ENCODE measurements around the gene ITPK1.
"Not testable (repeated sequence)": the region's sequence is repeated elsewhere in the genome, so short reads cannot be mapped to it uniquely, and the experiment has no call there.

Gene ITPK1

DNA sequence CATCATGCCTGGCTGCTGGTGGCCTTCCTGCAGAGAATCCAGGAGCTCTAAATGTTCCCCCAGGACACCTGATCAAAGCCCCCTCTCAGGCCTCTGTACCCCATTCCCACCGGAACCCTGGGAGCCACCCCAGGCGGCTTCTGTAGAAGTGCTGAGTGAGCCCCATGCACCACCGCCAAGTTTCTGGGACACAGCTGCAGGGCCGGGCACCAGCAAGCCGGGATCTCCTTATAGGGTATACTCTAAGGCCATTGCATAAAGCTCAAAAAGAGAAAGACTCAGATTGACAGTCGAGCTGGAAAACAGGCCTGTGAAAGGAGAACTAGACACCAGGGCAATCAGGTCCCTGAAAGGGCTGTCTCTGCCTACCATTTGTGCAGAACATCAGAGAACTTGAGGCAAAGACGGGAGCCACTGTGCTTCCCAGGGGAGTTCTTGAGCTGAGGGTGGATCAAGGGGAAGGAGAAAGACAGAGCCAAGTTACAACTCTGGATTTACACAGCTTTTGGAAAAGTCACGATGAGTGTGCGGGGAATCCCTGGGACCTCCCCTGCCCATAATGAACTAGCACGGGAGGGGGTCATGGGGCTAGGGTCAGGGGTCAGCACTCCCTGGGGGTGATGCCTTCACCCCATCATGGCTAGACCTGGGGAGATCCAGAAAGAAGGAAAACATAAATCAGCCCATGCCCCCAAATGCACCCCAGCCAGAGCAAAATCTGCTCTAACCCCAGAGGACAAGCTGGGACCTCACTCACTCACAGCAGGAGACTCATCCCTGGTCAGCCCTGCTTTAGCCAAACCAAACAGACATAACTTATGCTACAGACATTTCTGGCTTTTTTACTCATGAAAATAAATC lies 51.1 kb downstream of the ITPK1 start:
- no peak overlapping the region for H3K4me3 Mint-ChIP-seq
- H3K9me3 Mint-ChIP-seq: no peaks in the 10 kb centered on the region
- peak overlapping the region; percentile 39 for H3K27ac Mint-ChIP-seq
- H3K27me3 Mint-ChIP-seq: no peaks in the 10 kb centered on the region
- H3K36me3 Mint-ChIP-seq: no peaks in the 10 kb centered on the region
- peaks cover 52% of the 10 kb centered on the region for H3K4me1 Mint-ChIP-seq

DNA sequence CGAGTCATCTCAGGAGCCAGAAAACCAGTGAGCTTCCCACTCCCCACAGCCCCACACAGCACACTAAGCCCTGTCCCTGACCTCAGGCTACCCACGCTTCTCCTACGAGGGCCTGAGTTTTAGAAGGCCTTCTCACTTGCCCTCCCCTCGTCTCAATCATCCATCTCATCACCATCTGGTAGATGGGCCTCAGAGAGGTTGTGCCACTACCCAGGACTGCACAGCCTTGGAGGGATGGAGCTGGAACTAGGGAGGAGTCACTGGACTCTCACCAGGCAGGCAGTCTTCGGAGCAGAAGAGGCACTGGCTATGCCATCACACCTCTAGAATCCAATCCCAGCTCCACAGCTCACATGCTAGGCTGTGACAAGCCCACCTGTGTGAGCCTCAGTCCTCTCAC lies 52.3 kb downstream of the ITPK1 start:
- Mint-ChIP-seq H3K27me3 (no peaks in the 10 kb centered on the region), H3K9me3 (no peaks in the 10 kb centered on the region), H3K36me3 (no peaks in the 10 kb centered on the region), H3K4me1 (peaks cover 52% of the 10 kb centered on the region), H3K27ac (no peak overlapping the region), H3K4me3 (no peak overlapping the region)

DNA sequence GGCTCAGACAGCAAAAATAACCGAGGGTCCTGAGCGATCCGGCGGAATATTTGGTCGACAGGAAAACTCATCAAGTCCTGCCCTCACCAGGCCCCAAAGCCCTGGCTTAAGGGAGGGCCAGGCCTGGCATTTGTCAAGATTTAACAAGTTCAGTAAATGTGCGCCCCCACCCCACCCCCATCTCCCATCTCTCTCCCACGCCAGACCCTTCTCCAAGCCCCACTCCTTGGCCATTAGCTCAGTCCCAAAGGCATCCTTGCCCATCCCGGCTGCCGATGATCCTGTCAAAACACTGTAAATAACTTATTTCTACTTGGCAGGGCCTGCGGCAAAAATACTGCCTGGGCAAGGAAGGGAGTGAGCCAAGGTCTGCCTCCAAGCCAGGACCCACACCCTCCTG lies 52.8 kb downstream of the ITPK1 start:
- H3K9me3 Mint-ChIP-seq: no peaks in the 10 kb centered on the region
- no peaks in the 10 kb centered on the region for H3K36me3 Mint-ChIP-seq
- H3K27me3 Mint-ChIP-seq: no peaks in the 10 kb centered on the region
- no peak overlapping the region for H3K4me3 Mint-ChIP-seq
- no peak overlapping the region for H3K27ac Mint-ChIP-seq
- H3K4me1 Mint-ChIP-seq: peaks cover 50% of the 10 kb centered on the region

DNA sequence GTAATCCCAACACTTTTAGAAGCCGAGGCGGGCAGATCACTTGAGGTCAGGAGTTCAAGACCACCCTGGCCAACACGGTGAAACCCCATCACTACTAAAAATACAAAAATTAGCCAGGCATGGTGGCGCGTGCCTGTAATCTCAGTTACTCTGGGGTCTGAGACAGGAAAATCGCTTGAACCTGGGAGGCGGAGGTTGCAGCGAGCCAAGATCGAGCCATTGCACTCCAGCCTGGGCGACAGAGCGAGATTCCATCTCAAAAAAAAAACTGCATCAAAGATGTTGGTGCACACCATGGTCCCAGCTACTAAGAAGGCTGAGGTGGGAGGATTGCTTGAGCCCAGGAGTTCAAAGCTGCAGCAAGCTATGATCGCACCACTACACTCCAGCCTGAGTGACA lies 53.7 kb downstream of the ITPK1 start:
- peaks cover 50% of the 10 kb centered on the region for H3K4me1 Mint-ChIP-seq
- H3K27ac Mint-ChIP-seq, H3K27me3 Mint-ChIP-seq, H3K4me3 Mint-ChIP-seq, H3K36me3 Mint-ChIP-seq, H3K9me3 Mint-ChIP-seq: not testable (repeated sequence)

DNA sequence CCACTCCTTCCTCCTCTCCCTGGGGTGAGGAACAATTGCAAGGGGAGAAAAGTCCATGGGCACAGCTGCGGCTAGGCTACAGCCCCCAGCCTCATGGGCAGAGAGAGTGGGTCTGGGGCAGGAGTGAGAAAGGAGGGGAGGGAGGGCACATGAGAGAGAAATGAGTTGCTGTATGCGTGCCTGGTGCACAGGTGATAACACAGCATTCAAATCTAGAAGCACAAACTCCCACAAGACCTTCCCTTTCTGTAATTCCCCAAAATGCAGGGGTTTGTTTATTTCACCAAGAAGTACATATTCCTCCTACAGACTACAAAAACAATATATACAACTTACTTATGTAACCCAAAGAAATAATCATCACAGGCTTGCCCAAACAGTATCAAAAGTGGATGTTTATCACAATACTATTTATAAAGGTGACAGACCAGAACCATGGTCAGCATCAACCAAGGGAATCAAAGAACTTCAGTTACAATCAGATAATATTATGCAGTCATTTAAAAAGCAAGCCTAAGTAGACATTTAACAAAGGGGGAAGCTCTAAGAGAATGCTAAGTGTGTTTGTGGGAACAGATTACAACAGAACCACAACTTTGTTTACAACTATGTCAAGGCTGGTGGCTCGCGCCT lies 54.2 kb downstream of the ITPK1 start:
- Mint-ChIP-seq H3K27ac (no peak overlapping the region), H3K9me3 (no peaks in the 10 kb centered on the region), H3K27me3 (no peaks in the 10 kb centered on the region), H3K36me3 (no peaks in the 10 kb centered on the region), H3K4me1 (peaks cover 46% of the 10 kb centered on the region), H3K4me3 (no peak overlapping the region)

DNA sequence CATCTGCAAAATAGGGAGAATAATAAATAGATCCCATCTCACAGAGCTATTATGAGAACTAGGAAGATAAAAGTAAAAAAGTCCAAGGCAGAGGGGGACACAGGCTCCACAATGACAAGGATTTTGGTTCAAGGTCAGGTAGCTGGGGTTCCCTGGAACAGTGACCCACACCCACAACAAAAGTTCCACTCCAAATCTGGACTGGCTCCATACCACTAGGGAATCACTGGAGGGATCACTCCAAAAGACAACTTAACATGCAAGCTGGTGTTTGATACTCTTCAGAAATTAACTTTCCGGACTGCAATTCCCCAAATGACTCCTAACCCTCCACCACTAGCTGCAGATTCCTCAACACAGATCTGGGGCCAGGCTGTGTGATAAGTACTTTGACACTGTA lies 54.9 kb downstream of the ITPK1 start:
- H3K27ac Mint-ChIP-seq: no peak overlapping the region
- H3K9me3 Mint-ChIP-seq: no peaks in the 10 kb centered on the region
- peaks cover 40% of the 10 kb centered on the region for H3K4me1 Mint-ChIP-seq
- H3K27me3 Mint-ChIP-seq: no peaks in the 10 kb centered on the region
- no peaks in the 10 kb centered on the region for H3K36me3 Mint-ChIP-seq
- no peak overlapping the region for H3K4me3 Mint-ChIP-seq

DNA sequence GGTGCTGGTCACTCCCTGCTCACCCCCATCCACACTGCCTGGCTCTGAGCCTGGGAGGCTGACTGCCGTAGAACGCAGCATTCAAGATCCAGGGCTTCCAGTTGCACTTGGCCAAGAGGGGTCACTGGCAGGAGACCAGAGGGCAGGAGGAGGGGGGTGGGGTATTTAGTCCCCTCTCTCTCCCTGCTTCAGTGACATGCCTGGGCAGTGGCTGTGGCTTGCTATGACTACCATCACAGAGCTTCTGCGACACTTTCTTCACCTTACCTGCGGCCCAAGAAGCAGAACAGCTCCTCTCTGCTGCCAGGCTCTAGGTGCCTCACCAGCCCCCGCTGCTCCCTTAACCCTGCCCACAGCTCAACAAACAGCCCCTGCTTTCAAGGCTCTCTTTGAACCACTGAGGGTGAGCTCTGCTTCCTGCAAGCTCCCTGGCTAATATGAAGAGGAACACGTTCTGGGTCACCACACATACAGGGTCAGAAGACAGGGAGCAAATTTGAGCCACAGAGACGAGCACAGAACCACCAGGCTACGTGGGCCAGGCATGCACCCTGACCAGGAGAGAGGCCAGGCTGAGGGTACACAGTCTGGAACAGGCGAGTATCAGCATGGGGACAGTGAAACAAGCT lies 55.7 kb downstream of the ITPK1 start:
- H3K4me1 Mint-ChIP-seq: peaks cover 32% of the 10 kb centered on the region
- no peak overlapping the region for H3K27ac Mint-ChIP-seq
- H3K4me3 Mint-ChIP-seq: no peak overlapping the region

DNA sequence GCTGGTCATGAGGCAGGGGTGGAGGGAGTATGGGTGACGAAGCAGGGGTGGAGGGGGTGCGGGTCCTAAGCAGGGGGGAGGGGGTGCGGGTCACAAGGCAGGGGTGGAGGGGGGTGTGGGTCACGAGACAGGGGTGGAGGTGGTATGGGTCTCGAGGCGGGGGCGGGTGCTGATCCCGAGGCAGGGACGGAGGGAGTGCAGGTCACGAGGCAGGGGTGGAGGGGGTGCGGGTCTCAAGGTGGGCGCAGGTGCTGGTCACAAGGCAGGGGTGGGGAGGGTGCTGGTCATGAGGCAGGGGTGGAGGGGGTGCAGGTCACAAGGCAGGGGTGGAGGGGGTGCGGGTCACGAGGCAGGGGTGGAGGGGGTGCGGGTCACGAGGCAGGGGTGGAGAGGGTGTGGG lies 56.5 kb downstream of the ITPK1 start:
- H3K27me3 Mint-ChIP-seq: no peaks in the 10 kb centered on the region
- no peak overlapping the region for H3K27ac Mint-ChIP-seq
- peaks cover 26% of the 10 kb centered on the region for H3K4me1 Mint-ChIP-seq
- no peak overlapping the region for H3K4me3 Mint-ChIP-seq
- no peaks in the 10 kb centered on the region for H3K36me3 Mint-ChIP-seq
- no peaks in the 10 kb centered on the region for H3K9me3 Mint-ChIP-seq

More for the DNA sequence above, 55.7 kb downstream of the ITPK1 start:
- Mint-ChIP-seq H3K9me3 (no peaks in the 10 kb centered on the region), H3K27me3 (no peaks in the 10 kb centered on the region), H3K36me3 (no peaks in the 10 kb centered on the region)

DNA sequence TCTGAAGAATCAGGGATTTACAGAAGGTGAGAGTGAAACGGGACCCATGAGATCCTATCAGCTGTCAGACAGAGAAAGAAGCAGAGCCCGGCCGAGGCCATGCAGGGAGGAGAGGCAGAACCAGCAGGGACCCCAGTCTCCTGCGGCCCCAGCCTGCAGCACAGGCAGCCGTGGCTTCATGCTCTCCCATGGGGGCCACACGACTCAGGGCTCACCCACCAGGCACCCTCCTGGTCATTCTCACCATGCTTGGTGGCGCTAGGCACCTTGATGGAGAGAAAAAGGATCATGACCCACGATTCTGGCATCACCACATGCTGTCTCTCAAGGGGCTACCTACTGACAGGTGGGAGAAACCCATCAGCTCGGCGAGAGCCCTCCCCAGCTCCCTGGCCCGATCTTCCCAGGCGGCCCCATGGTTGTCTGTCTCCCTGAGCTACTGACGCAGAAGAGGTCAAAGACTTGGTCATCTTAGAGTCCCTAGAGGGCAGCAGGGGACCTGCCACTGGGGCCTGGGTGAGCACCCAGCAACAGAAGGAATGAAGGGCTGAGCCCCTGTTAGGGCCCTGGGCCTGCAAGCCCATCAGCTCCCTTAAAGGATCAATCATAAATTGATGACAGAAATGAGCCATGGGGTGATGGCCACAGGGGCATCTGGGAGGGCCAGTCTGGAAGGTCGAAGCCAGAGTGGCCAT lies 58.0 kb downstream of the ITPK1 start:
- Mint-ChIP-seq H3K36me3 (no peaks in the 10 kb centered on the region), H3K9me3 (no peaks in the 10 kb centered on the region), H3K27me3 (no peaks in the 10 kb centered on the region), H3K27ac (no peak overlapping the region), H3K4me3 (no peak overlapping the region), H3K4me1 (peaks cover 26% of the 10 kb centered on the region)

DNA sequence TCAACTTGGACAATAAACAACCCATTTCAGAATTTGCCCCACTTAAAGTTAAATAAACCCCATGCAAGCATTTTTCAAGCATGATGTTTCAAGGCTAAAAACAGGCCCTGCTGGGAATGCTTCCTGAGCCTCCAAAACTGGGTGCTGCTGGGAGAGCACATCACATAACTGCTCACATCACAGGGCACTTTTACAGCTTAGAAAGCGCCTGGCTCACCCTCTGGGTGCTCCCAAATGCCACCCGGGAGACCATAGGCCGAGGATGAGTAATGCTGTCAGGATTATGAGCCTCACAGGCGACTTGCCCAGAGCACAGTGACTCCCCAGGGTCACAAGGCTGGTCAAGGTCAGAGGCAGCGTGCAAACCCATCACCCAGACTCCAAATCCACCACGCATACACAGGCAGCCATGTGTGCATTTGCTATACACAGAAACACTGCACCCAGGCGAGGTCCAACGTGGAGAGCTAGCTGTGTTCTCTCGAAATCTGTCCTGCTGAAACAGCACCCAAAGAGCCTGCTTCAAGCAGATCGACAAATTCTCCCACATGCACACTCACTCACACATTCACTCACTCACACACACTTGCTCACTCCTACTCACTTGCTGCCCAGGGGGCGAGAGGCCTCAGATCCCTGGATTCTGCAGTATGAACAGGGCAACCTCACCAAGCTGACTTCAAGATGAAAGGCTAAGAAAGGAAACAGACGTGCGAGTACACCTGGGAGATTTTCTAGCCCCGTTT lies 58.7 kb downstream of the ITPK1 start:
- Mint-ChIP-seq H3K27ac (no peak overlapping the region), H3K4me3 (no peak overlapping the region), H3K4me1 (peaks cover 26% of the 10 kb centered on the region), H3K36me3 (no peaks in the 10 kb centered on the region), H3K27me3 (no peaks in the 10 kb centered on the region), H3K9me3 (no peaks in the 10 kb centered on the region)

DNA sequence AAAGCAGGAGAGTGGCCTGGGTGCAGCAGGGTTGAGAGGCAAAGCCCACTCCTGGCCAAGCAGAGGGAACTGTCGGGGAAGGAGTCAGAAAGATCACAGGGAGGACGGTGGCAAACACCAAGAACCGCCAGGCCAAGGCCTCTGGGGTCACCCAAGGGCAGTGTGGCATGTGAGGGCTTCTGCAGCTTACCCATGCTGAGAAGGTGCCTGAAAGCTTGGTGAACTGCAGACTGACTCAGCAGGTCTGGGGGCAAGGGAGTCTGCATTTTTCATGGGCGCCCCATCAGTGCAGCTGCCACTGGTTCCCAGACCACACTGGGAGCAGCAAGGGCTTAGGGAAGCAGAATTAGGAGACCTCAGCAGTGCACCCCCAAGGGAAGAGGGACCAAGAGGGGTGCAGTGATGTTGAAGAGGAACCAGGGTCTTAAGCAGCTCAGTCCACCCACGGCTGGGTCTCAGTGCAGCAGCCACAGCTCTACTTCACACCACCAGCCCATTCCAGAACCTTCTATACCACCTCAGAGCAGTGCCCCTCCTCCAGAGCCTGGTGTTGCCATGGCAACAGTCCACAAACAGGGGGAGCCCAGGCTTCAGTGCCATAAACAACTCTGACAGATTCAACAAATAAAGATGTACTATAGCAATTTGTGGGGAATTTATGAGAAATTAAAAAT lies 59.4 kb downstream of the ITPK1 start:
- Mint-ChIP-seq H3K4me3 (no peak overlapping the region), H3K9me3 (no peaks in the 10 kb centered on the region), H3K4me1 (peaks cover 21% of the 10 kb centered on the region), H3K27ac (no peak overlapping the region), H3K27me3 (no peaks in the 10 kb centered on the region), H3K36me3 (no peaks in the 10 kb centered on the region)

DNA sequence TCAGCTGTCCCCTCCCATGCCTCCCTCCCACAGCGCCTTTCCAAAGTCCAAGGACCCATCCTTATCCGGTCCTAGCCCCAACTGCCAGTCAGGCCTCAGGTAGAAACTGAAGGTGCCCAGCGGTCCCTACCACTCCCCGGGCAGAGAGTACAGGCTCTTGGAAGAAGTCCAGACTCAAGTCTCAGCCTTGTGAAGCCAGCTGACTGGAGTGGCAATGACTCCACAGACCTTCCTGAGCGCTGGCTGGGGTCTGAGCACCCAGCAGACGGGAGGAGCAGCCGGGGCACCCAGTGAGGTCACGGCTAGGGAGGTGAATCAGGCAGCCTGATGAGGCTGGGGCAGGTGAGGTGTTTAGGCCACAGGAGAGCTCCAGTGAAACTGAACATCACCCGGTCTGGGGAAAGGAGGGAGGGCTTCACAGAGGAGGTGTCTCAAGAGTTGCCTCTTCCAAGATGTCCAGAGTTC lies 60.0 kb downstream of the ITPK1 start:
- H3K4me3 Mint-ChIP-seq: no peak overlapping the region
- H3K9me3 Mint-ChIP-seq: no peaks in the 10 kb centered on the region
- H3K27me3 Mint-ChIP-seq: no peaks in the 10 kb centered on the region
- H3K36me3 Mint-ChIP-seq: no peaks in the 10 kb centered on the region
- no peak overlapping the region for H3K27ac Mint-ChIP-seq
- peaks cover 15% of the 10 kb centered on the region for H3K4me1 Mint-ChIP-seq

DNA sequence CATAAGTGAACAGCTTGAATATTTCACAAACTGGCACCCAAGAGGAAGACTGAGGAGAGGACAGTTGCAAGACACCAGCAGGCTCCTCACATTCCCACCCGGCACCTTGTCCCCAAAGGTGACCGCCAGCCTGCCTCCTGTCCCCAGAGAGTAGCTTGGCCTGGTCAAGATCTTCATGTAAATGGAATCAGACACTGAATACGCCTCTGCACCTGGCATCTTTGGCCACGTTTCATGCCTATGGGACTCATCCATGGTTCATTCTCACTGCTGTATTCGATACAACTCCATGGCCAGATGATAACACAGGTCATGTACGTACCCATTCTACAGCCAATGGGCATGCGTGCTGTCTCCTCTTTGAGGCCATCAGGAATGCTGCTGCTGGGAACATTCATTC lies 60.8 kb downstream of the ITPK1 start:
- no peaks in the 10 kb centered on the region for H3K9me3 Mint-ChIP-seq
- H3K27ac Mint-ChIP-seq: no peak overlapping the region
- H3K4me1 Mint-ChIP-seq: peaks cover 7% of the 10 kb centered on the region

DNA sequence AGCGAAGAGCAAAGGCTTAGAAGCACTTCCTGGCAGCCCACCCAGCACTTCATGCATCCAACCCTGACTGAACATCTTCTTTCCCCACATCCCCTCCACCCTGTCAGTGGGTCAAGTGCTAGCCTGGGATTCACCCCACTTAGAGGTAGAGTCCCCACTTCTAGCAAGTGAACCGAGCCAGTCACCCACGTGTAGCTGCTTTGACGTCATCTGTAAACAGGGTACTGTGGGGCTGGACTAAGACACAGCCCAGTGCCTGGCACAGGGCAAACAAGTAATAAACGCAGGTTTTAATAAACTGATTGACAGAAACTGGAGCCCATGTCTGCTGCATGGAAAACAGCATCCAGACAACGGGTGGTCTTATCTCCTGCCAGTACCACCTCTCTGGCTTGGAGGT lies 61.7 kb downstream of the ITPK1 start:
- no peaks in the 10 kb centered on the region for H3K9me3 Mint-ChIP-seq
- no peaks in the 10 kb centered on the region for H3K27me3 Mint-ChIP-seq
- H3K4me3 Mint-ChIP-seq: no peak overlapping the region
- no peak overlapping the region for H3K27ac Mint-ChIP-seq
- peaks cover 6% of the 10 kb centered on the region for H3K4me1 Mint-ChIP-seq
- peaks cover 2% of the 10 kb centered on the region for H3K36me3 Mint-ChIP-seq

More for the DNA sequence above, 60.8 kb downstream of the ITPK1 start:
- H3K27me3 Mint-ChIP-seq: no peaks in the 10 kb centered on the region
- H3K36me3 Mint-ChIP-seq: no peaks in the 10 kb centered on the region
- H3K4me3 Mint-ChIP-seq: no peak overlapping the region
